ENCODE data around the gene FRAT2. TPM values are rescaled to one million over a fixed set of nuclear protein-coding genes. Genes with fewer than 3 reads are reported as not detected.

FRAT2 gene
- polyA plus RNA-seq, 2 donors: 7.2 to 9.6 TPM

DNA sequence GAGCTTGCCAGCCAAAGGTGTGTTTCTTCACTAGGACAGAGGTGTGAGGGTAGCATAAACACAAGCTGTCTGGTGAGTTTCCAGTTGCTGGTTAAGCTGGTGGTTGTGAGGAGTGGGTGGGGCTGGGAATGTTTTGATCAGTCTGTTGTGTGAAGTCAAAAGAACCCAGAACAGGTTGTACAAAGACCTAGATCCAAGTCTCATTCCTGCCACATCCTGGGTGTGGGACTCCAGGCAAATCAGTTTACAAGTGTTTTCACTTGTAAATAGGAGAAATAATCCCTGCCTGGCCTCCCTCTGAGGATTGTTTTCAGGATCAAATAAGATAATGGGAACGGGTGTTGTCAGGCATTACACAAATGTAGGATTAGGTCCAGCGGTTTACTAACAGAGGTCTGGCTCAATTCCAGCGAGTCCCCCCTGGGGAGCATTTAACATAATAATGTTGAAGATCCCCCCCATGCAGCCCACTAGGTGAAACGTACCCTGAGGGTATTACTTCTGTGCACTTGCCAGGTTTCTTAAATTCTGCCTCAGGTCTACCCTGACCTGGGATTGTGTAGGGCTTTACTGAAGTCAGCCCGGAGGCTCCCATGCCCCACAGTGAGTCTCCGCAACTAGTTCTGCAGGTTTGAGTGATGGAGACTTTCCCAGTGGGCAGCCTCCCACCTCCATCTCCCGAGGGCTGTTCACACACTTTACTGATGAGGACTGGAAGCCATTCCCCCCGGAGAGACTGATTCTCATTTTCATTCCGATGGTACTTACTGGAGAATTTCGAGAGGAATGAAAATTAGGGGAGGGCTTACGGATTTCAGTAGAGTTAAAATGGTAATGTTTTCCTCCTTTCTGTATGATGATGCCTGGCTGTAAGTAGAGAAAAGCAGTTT lies 2.7 kb upstream of the FRAT2 start:
- 21 to 22% methylated on average over 11 of the region's 11 CpGs for WGBS, 2 donors
- no peaks in the 10 kb centered on the region for H3K9me3 ChIP-seq (ENCODE audit: control insufficient read depth in 2 of 2, insufficient read depth in 1 of 2, low read depth in 1 of 2, low read length in 1 of 2)
- no peaks in the 10 kb centered on the region for H3K36me3 ChIP-seq (ENCODE audit: control insufficient read depth in 2 of 2, insufficient read depth in 2 of 2, low read length in 1 of 2)
- H3K27me3 ChIP-seq (ENCODE audit: control insufficient read depth in 1 of 2, insufficient read depth in 2 of 2, low read length in 2 of 2): no peaks in the 10 kb centered on the region
- H3K4me3 ChIP-seq (ENCODE audit: low read depth in 1 of 2, low read length in 2 of 2): peak overlapping the region in 1 of 2 donors; percentile 13
- H3K4me1 ChIP-seq (ENCODE audit: control insufficient read depth in 2 of 2, insufficient read depth in 2 of 2, low read length in 1 of 2): no peaks in the 10 kb centered on the region
- peak overlapping the region; percentile 66 to 70 for H3K27ac ChIP-seq (ENCODE audit: low read depth in 2 of 2, low read length in 1 of 2)

DNA sequence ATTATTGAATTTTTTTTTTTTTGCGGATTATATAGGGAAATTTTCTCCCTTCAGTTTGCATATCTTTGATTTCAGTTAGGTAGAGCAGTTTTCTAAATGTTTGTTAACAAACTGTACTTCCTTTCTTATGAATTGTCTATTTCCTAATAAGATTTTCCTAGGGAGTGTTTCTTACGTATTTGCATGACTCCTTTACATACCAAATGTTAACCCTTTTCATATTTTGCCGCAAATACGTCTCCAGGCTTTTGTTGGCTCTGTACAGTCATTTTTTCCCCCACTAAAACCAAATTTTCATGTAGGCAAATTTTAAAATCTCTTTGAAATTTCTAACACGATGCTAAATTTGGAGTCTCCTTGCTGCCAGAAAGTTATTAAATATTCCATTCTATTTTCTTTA lies 1.9 kb upstream of the FRAT2 start:
- Histone ChIP-seq H3K9me3 (ENCODE audit: control insufficient read depth in 2 of 2, insufficient read depth in 1 of 2, low read depth in 1 of 2, low read length in 1 of 2) (no peaks in the 10 kb centered on the region), H3K27me3 (ENCODE audit: control insufficient read depth in 1 of 2, insufficient read depth in 2 of 2, low read length in 2 of 2) (no peaks in the 10 kb centered on the region), H3K36me3 (ENCODE audit: control insufficient read depth in 2 of 2, insufficient read depth in 2 of 2, low read length in 1 of 2) (no peaks in the 10 kb centered on the region), H3K4me1 (ENCODE audit: control insufficient read depth in 2 of 2, insufficient read depth in 2 of 2, low read length in 1 of 2) (peaks cover 0 to 3% of the 10 kb centered on the region in 2 donors), H3K27ac (ENCODE audit: low read depth in 2 of 2, low read length in 1 of 2) (no peak overlapping the region), H3K4me3 (ENCODE audit: low read depth in 1 of 2, low read length in 2 of 2) (no peak overlapping the region)
- WGBS, 2 donors: 18 to 31% methylated on average over 5 of the region's 5 CpGs

DNA sequence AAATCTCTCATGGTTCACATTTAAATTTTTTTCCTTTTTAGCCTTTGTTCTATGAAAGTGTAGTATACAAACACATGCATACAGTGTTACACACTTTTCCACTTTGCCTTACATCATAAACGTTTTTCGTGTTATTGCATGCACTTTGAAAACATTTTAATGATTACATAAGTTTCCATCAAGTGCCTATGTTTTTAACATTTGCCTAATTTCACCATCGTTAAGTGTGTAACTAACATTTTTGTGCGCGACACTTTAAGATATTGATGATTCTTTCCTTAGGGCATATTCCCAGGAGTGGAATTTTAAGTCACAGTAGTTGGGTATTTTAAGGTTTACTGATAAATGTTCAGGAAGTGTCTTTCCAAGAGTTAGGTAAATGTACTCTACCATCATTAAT lies 1.5 kb upstream of the FRAT2 start:
- no peaks in the 10 kb centered on the region for H3K9me3 ChIP-seq (ENCODE audit: control insufficient read depth in 2 of 2, insufficient read depth in 1 of 2, low read depth in 1 of 2, low read length in 1 of 2)
- H3K27me3 ChIP-seq (ENCODE audit: control insufficient read depth in 1 of 2, insufficient read depth in 2 of 2, low read length in 2 of 2): no peaks in the 10 kb centered on the region
- peaks cover 0 to 3% of the 10 kb centered on the region in 2 donors for H3K4me1 ChIP-seq (ENCODE audit: control insufficient read depth in 2 of 2, insufficient read depth in 2 of 2, low read length in 1 of 2)
- no peak overlapping the region for H3K4me3 ChIP-seq (ENCODE audit: low read depth in 1 of 2, low read length in 2 of 2)
- H3K27ac ChIP-seq (ENCODE audit: low read depth in 2 of 2, low read length in 1 of 2): no peak overlapping the region
- H3K36me3 ChIP-seq (ENCODE audit: control insufficient read depth in 2 of 2, insufficient read depth in 2 of 2, low read length in 1 of 2): no peaks in the 10 kb centered on the region
- 37 to 45% methylated on average over 5 of the region's 5 CpGs for WGBS, 2 donors

DNA sequence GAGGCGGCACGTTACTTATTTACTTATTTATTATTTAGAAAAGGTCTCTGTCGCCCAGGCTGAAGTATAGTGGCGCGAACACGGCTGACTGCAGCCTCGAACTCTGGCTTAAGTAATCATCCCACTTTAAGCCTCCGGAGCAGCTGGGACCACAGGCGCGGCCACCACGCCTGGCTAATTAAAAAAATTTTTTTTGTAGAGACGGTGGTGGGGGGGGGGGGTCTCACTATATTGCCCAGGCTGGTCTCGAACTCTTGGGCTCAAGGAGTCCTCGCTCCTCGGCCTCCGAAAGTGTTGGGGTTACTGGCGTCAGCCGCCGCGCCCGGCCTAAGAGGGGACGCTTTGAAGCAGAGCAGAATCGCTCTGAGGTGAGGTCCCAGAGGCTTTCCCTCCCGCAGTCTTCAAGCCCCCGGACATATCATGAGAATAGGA lies 675 bp upstream of the FRAT2 start:
- WGBS, 2 donors: 7% methylated on average over 25 of the region's 25 CpGs

DNA sequence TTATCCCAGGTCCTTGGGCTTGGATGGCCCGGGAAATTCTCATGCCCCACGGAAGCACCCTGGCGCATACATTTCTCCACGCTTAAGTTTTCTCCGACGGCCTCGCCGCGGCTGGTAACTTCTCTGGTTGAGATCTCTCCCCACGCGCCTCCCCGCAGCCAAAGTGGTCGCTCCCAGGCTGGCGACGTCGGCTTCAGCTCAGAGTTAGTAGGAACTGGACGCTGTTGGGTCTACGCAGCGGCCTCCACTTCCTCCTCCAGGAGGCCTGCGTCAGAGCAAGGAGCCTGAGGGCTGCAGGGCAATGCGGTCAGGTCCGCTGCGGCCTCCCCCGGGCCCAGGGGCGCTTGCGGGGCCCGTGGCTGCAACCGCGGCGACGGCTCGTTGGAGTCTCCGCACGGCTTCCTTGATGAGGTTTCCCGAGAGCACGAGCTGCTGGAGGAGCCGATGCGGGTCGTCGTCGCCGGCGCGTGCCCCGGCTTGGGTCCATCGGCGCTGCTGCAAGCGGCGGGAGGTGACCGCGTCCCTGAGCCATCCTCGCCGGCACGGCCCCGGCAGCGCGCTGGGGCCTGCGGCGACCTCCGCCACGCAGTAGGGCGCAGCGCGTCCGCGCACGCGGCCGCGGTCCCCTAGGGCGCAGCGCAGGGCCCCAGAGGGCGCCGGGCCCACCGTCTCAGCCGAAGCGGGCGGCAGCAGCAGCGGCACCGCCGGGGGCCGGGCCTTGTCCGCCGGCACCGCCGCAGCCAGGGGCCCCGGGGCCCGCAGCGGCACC lies 744 bp downstream of the FRAT2 start:
- H3K36me3 ChIP-seq (ENCODE audit: control insufficient read depth in 2 of 2, insufficient read depth in 2 of 2, low read length in 1 of 2): peaks cover 0 to 4% of the 10 kb centered on the region in 2 donors
- peak overlapping the region; percentile 82 to 86 for H3K4me3 ChIP-seq (ENCODE audit: low read depth in 1 of 2, low read length in 2 of 2)
- peaks cover 3 to 4% of the 10 kb centered on the region in 2 donors for H3K4me1 ChIP-seq (ENCODE audit: control insufficient read depth in 2 of 2, insufficient read depth in 2 of 2, low read length in 1 of 2)
- WGBS, 2 donors: 0 to 1% methylated on average over 66 to 89 of the region's 89 CpGs
- H3K9me3 ChIP-seq (ENCODE audit: control insufficient read depth in 2 of 2, insufficient read depth in 1 of 2, low read depth in 1 of 2, low read length in 1 of 2): no peaks in the 10 kb centered on the region
- H3K27ac ChIP-seq (ENCODE audit: low read depth in 2 of 2, low read length in 1 of 2): peak overlapping the region; percentile 90 to 97
- H3K27me3 ChIP-seq (ENCODE audit: control insufficient read depth in 1 of 2, insufficient read depth in 2 of 2, low read length in 2 of 2): no peaks in the 10 kb centered on the region

More for the DNA sequence above, 675 bp upstream of the FRAT2 start:
- H3K4me1 ChIP-seq (ENCODE audit: control insufficient read depth in 2 of 2, insufficient read depth in 2 of 2, low read length in 1 of 2): peaks cover 2 to 3% of the 10 kb centered on the region in 2 donors
- no peaks in the 10 kb centered on the region for H3K36me3 ChIP-seq (ENCODE audit: control insufficient read depth in 2 of 2, insufficient read depth in 2 of 2, low read length in 1 of 2)
- peak overlapping the region; percentile 82 to 86 for H3K4me3 ChIP-seq (ENCODE audit: low read depth in 1 of 2, low read length in 2 of 2)
- H3K27me3 ChIP-seq (ENCODE audit: control insufficient read depth in 1 of 2, insufficient read depth in 2 of 2, low read length in 2 of 2): no peaks in the 10 kb centered on the region
- H3K9me3 ChIP-seq (ENCODE audit: control insufficient read depth in 2 of 2, insufficient read depth in 1 of 2, low read depth in 1 of 2, low read length in 1 of 2): no peaks in the 10 kb centered on the region
- peak overlapping the region; percentile 50 to 85 for H3K27ac ChIP-seq (ENCODE audit: low read depth in 2 of 2, low read length in 1 of 2)

DNA sequence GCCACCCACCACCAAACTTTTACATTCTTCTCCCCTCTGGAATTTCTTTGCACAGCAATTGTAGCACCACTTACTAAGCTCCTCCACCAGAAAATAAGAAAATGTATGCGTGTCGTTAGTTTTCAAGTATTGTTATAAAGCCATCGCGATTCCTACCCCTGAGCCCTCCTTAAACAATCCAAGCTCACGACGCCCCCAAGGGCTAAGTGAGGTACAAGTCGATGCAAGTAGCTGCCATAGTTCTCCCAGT lies 1.3 kb downstream of the FRAT2 start:
- H3K27ac ChIP-seq (ENCODE audit: low read depth in 2 of 2, low read length in 1 of 2): peak overlapping the region; percentile 90 to 97
- 3 to 4% methylated on average over 7 of the region's 7 CpGs for WGBS, 2 donors
- H3K27me3 ChIP-seq (ENCODE audit: control insufficient read depth in 1 of 2, insufficient read depth in 2 of 2, low read length in 2 of 2): no peaks in the 10 kb centered on the region
- H3K4me3 ChIP-seq (ENCODE audit: low read depth in 1 of 2, low read length in 2 of 2): peak overlapping the region; percentile 82 to 86
- peaks cover 3 to 4% of the 10 kb centered on the region in 2 donors for H3K4me1 ChIP-seq (ENCODE audit: control insufficient read depth in 2 of 2, insufficient read depth in 2 of 2, low read length in 1 of 2)
- peaks cover 0 to 4% of the 10 kb centered on the region in 2 donors for H3K36me3 ChIP-seq (ENCODE audit: control insufficient read depth in 2 of 2, insufficient read depth in 2 of 2, low read length in 1 of 2)
- no peaks in the 10 kb centered on the region for H3K9me3 ChIP-seq (ENCODE audit: control insufficient read depth in 2 of 2, insufficient read depth in 1 of 2, low read depth in 1 of 2, low read length in 1 of 2)

DNA sequence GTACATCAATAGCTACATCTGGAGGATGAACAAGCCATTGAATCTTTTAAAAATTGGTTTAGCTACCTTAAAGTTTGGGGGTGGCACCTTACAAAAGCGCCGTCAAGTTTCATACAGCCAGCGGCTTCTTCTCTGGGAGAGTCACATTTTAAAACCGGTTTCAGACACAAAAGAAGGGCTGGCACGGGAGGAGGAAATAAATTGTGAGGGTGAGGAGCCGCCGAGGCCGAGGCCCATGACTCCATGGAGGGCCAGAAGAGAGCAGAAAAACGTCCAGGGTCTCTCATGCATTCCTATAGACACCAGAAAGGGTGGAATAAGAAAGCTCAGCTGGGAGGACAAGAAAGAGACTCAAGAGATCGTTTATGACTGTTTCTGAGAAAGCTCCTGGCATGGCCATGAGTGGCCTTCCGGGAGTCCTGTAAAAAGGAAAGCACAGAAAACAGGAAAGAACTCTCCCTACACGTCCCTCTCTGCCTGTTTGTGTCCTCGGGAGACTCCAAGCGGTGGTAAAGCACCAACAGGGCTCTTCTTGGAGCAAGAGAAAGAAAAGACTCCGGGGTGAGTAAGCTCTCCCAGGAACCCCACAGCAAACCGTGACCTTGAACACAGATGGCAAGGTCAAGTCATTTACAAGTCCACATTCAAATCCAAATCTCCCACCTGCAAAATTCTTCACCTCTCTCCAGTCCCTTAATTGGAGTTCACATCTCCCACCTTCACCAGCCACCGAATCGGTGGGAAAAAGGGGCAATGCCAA lies 1.8 kb downstream of the FRAT2 start:
- H3K4me1 ChIP-seq (ENCODE audit: control insufficient read depth in 2 of 2, insufficient read depth in 2 of 2, low read length in 1 of 2): peaks cover 3 to 4% of the 10 kb centered on the region in 2 donors
- WGBS, 2 donors: 13 to 18% methylated on average over 18 of the region's 18 CpGs
- peaks cover 0 to 4% of the 10 kb centered on the region in 2 donors for H3K36me3 ChIP-seq (ENCODE audit: control insufficient read depth in 2 of 2, insufficient read depth in 2 of 2, low read length in 1 of 2)

DNA sequence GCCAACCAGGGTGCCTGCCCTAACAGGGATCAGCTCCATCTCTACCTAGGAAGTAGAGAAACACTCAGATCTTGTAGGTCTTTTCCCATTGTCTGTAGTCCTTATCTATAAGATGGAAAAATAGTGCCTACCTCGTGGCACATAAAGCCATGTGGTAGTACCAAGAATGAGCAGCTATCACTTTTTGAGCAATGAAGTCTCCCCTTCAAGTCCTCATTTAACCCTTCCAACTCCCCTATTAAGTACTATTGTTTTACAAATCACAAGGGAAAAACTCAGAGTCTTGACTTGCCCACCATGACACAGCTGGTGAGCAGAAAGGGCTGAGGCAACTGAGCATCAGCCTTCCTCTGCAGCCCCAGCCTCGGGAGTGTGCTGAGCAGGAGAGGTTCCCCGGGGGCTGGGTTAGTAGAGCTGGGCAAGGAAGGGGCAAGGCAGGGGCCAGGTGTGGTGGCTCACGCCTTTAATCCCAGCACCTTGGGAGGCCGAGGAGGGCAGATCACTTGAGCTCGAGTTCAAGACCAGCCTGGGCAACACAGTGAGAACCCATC lies 3.3 kb downstream of the FRAT2 start:
- Histone ChIP-seq H3K27me3 (ENCODE audit: control insufficient read depth in 1 of 2, insufficient read depth in 2 of 2, low read length in 2 of 2) (no peaks in the 10 kb centered on the region), H3K9me3 (ENCODE audit: control insufficient read depth in 2 of 2, insufficient read depth in 1 of 2, low read depth in 1 of 2, low read length in 1 of 2) (no peaks in the 10 kb centered on the region), H3K4me1 (ENCODE audit: control insufficient read depth in 2 of 2, insufficient read depth in 2 of 2, low read length in 1 of 2) (peaks cover 3 to 4% of the 10 kb centered on the region in 2 donors), H3K27ac (ENCODE audit: low read depth in 2 of 2, low read length in 1 of 2) (no peak overlapping the region), H3K4me3 (ENCODE audit: low read depth in 1 of 2, low read length in 2 of 2) (no peak overlapping the region), H3K36me3 (ENCODE audit: control insufficient read depth in 2 of 2, insufficient read depth in 2 of 2, low read length in 1 of 2) (peaks cover 0 to 4% of the 10 kb centered on the region in 2 donors)
- WGBS, 2 donors: 60 to 70% methylated on average over 6 of the region's 6 CpGs

More for the DNA sequence above, 1.8 kb downstream of the FRAT2 start:
- H3K27ac ChIP-seq (ENCODE audit: low read depth in 2 of 2, low read length in 1 of 2): peak overlapping the region; percentile 90 to 97
- no peaks in the 10 kb centered on the region for H3K27me3 ChIP-seq (ENCODE audit: control insufficient read depth in 1 of 2, insufficient read depth in 2 of 2, low read length in 2 of 2)
- H3K9me3 ChIP-seq (ENCODE audit: control insufficient read depth in 2 of 2, insufficient read depth in 1 of 2, low read depth in 1 of 2, low read length in 1 of 2): no peaks in the 10 kb centered on the region
- peak overlapping the region; percentile 82 to 86 for H3K4me3 ChIP-seq (ENCODE audit: low read depth in 1 of 2, low read length in 2 of 2)

DNA sequence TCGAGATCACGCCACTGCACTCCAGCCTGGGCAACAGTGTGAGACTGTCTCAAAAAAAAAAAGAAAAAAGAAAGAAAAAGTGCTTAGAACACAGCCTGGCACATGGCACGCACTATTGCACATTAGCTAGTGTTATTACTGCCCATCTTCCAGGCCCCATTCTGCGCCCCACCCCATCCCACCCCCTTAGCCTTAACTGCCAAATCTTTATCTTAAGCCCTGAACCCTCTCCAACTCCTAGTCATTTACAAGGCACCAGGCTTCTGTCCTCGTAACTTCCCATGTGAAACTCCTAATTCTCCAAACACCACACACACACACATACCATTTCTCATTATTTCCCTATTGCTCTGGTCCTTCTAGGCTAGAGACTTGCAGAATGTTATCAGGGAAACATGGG lies 4.8 kb downstream of the FRAT2 start:
- 77 to 95% methylated on average over 5 of the region's 5 CpGs for WGBS, 2 donors
- peaks cover 3 to 4% of the 10 kb centered on the region in 2 donors for H3K4me1 ChIP-seq (ENCODE audit: control insufficient read depth in 2 of 2, insufficient read depth in 2 of 2, low read length in 1 of 2)

More for the DNA sequence above, 4.8 kb downstream of the FRAT2 start:
- Histone ChIP-seq H3K27me3 (ENCODE audit: control insufficient read depth in 1 of 2, insufficient read depth in 2 of 2, low read length in 2 of 2) (no peaks in the 10 kb centered on the region), H3K27ac (ENCODE audit: low read depth in 2 of 2, low read length in 1 of 2) (no peak overlapping the region), H3K36me3 (ENCODE audit: control insufficient read depth in 2 of 2, insufficient read depth in 2 of 2, low read length in 1 of 2) (peaks cover 0 to 4% of the 10 kb centered on the region in 2 donors), H3K4me3 (ENCODE audit: low read depth in 1 of 2, low read length in 2 of 2) (no peak overlapping the region), H3K9me3 (ENCODE audit: control insufficient read depth in 2 of 2, insufficient read depth in 1 of 2, low read depth in 1 of 2, low read length in 1 of 2) (no peaks in the 10 kb centered on the region)
